Mucosa of descending colon (tissue), 3 donors: ENCODE results near the gene SLC18A3. TPM values are rescaled to one million over a fixed set of nuclear protein-coding genes. Genes with fewer than 3 reads are reported as not detected.

ENCODE experiments used
- ATAC-seq: fragments of 200-7000 bp; cut with Tn5 transposase; one replicate; pipeline ENCODE4 v1.9.1; 2020; ENCODE audit warnings: mild to moderate bottlenecking, moderate library complexity
- DNase-seq, 3 donors: peaks; one replicate each; pipeline ENCODE4 v3.0.0-alpha.2; 2020
- H3K36me3 ChIP-seq: fragments of 200-600 bp; one replicate; pipeline ENCODE4 v1.8.0; 2021; ENCODE audit warnings: low read depth, mild to moderate bottlenecking
- H3K4me1 ChIP-seq: fragments of 200-600 bp; one replicate; pipeline ENCODE4 v1.8.0; 2021; ENCODE audit warnings: low read depth, mild to moderate bottlenecking
- H3K4me3 ChIP-seq: fragments of 200-600 bp; one replicate; pipeline ENCODE4 v1.8.0; 2021; ENCODE audit warnings: mild to moderate bottlenecking
- H3K9me3 ChIP-seq: fragments of 200-600 bp; one replicate; pipeline ENCODE4 v1.8.0; 2021; ENCODE audit warnings: mild to moderate bottlenecking
- CTCF ChIP-seq: fragments of 200-600 bp; IDR thresholded peaks from one replicate; pipeline ENCODE4 v1.8.0; 2022; ENCODE audit warnings: antibody characterized with exemption, mild to moderate bottlenecking
- intact Hi-C, 2 donors: fragments of 100-400 bp; cut with DNase I in 1 of 2; cut with micrococcal nuclease in 1 of 2; formaldehyde crosslinking; loops; one replicate each; pipeline versions ENCODE4 v1.11.0 to v1.11.1; 2022; cut with DNase I, micrococcal nuclease
- total RNA-seq, 3 donors: library from RNA; stranded (reverse); fragmentation: NEBNext Ultra II Directional in 2 of 3; extraction: Animal tissue kit (Norgen Biotek cat#: 25700) in 2 of 3; gene quantifications; one replicate each; pipeline versions ENCODE4 v1.2.1 to v1.2.4, GENCODE V29; 2021 to 2023
- donor health status: DM: no; HTN: no; CAD: no; lungs with moderate emphysema.
- donor health status: DM: no; HTN: no; CAD: no.
- donor health status: DM: no; HTN: yes; CAD: no.

Gene SLC18A3
- total RNA-seq, 3 donors from 2014 or later = 1.6 TPM; not detected in 2

- DNase-seq (no peak), ATAC-seq (no peak)
- Histone ChIP-seq H3K4me1 (no peaks in the 10 kb centered on the region), H3K36me3 (no peaks in the 10 kb centered on the region), H3K4me3 (no peak overlapping the region), H3K9me3 (no peaks in the 10 kb centered on the region)
- intact Hi-C loops = loop anchor here in 1 of 2 donors (10.0 kb wide), 1 partner anchor 625 kb away; no protein-coding TSS in a partner anchor
- TF ChIP-seq CTCF = no peak
Observed at GRCh38 chr10:49599546-49599945, 10.6 kb upstream of the SLC18A3 start.

GRCh38 chr10:49600046-49600445, 10.1 kb upstream of the SLC18A3 start:
- no peak for DNase-seq
- intact Hi-C loops = no loop called here
- no peak for TF ChIP-seq CTCF

GRCh38 chr10:49600781-49601400, 9.2 kb upstream of the SLC18A3 start:
- Histone ChIP-seq H3K9me3 (no peaks in the 10 kb centered on the region), H3K4me3 (no peak overlapping the region), H3K4me1 (no peaks in the 10 kb centered on the region), H3K36me3 (no peaks in the 10 kb centered on the region)
- no peak for ATAC-seq
- no peak for DNase-seq
- no peak for TF ChIP-seq CTCF
- intact Hi-C loops = no loop called here

More at GRCh38 chr10:49600046-49600445, 10.1 kb upstream of the SLC18A3 start:
- H3K9me3 ChIP-seq = no peaks in the 10 kb centered on the region
- no peak overlapping the region for H3K4me3 ChIP-seq
- no peaks in the 10 kb centered on the region for H3K4me1 ChIP-seq
- ATAC-seq = no peak
- H3K36me3 ChIP-seq = no peaks in the 10 kb centered on the region

- no peaks in the 10 kb centered on the region for H3K9me3 ChIP-seq
- DNase-seq (no peak), ATAC-seq (no peak)
- H3K4me3 ChIP-seq = no peak overlapping the region
- intact Hi-C loops = no loop called here
- TF ChIP-seq CTCF = no peak
- no peaks in the 10 kb centered on the region for H3K36me3 ChIP-seq
- no peaks in the 10 kb centered on the region for H3K4me1 ChIP-seq
Observed at GRCh38 chr10:49601857-49602256, 8.3 kb upstream of the SLC18A3 start.

GRCh38 chr10:49602380-49603023, 7.6 kb upstream of the SLC18A3 start:
- intact Hi-C loops = no loop called here
- H3K4me1 ChIP-seq = no peaks in the 10 kb centered on the region
- H3K9me3 ChIP-seq = no peaks in the 10 kb centered on the region
- no peak for TF ChIP-seq CTCF
- DNase-seq = no peak
- H3K4me3 ChIP-seq = no peak overlapping the region
- ATAC-seq = no peak
- no peaks in the 10 kb centered on the region for H3K36me3 ChIP-seq
